ENCODE measurements around the gene GALNT10.

The GALNT10 gene

GRCh38 chr5:154331924-154332323 is 141.4 kb downstream of the GALNT10 start:
- Histone ChIP-seq H3K4me3 (ENCODE audit: low read length) (no peak overlapping the region), H3K36me3 (ENCODE audit: control insufficient read depth, insufficient read depth, low read length) (peaks cover 5% of the 10 kb centered on the region), H3K4me1 (ENCODE audit: control insufficient read depth, insufficient read depth, low read length) (no peaks in the 10 kb centered on the region), H3K27me3 (ENCODE audit: control insufficient read depth, insufficient read depth, low read length) (no peaks in the 10 kb centered on the region), H3K9ac (ENCODE audit: low read length) (no peak overlapping the region), H3K27ac (ENCODE audit: low read depth, low read length) (no peak overlapping the region)

- Histone ChIP-seq H3K4me3 (ENCODE audit: low read length) (no peak overlapping the region), H3K4me1 (ENCODE audit: control insufficient read depth, insufficient read depth, low read length) (no peaks in the 10 kb centered on the region), H3K27ac (ENCODE audit: low read depth, low read length) (no peak overlapping the region), H3K9ac (ENCODE audit: low read length) (no peak overlapping the region), H3K36me3 (ENCODE audit: control insufficient read depth, insufficient read depth, low read length) (peaks cover 5% of the 10 kb centered on the region), H3K27me3 (ENCODE audit: control insufficient read depth, insufficient read depth, low read length) (no peaks in the 10 kb centered on the region)
Measured at GRCh38 chr5:154332451-154332850, 141.9 kb downstream of the GALNT10 start.

- H3K36me3 ChIP-seq (ENCODE audit: control insufficient read depth, insufficient read depth, low read length): peaks cover 5% of the 10 kb centered on the region
- no peak overlapping the region for H3K9ac ChIP-seq (ENCODE audit: low read length)
- H3K4me1 ChIP-seq (ENCODE audit: control insufficient read depth, insufficient read depth, low read length): no peaks in the 10 kb centered on the region
- H3K4me3 ChIP-seq (ENCODE audit: low read length): no peak overlapping the region
- no peak overlapping the region for H3K27ac ChIP-seq (ENCODE audit: low read depth, low read length)
- no peaks in the 10 kb centered on the region for H3K27me3 ChIP-seq (ENCODE audit: control insufficient read depth, insufficient read depth, low read length)
Measured at GRCh38 chr5:154333016-154333415, 142.5 kb downstream of the GALNT10 start.

GRCh38 chr5:154334406-154335064 is 144.0 kb downstream of the GALNT10 start:
- no peaks in the 10 kb centered on the region for H3K27me3 ChIP-seq (ENCODE audit: control insufficient read depth, insufficient read depth, low read length)
- no peaks in the 10 kb centered on the region for H3K4me1 ChIP-seq (ENCODE audit: control insufficient read depth, insufficient read depth, low read length)
- no peak overlapping the region for H3K9ac ChIP-seq (ENCODE audit: low read length)
- peaks cover 5% of the 10 kb centered on the region for H3K36me3 ChIP-seq (ENCODE audit: control insufficient read depth, insufficient read depth, low read length)
- H3K27ac ChIP-seq (ENCODE audit: low read depth, low read length): no peak overlapping the region
- no peak overlapping the region for H3K4me3 ChIP-seq (ENCODE audit: low read length)

- H3K27me3 ChIP-seq (ENCODE audit: control insufficient read depth, insufficient read depth, low read length): no peaks in the 10 kb centered on the region
- no peak overlapping the region for H3K4me3 ChIP-seq (ENCODE audit: low read length)
- no peaks in the 10 kb centered on the region for H3K4me1 ChIP-seq (ENCODE audit: control insufficient read depth, insufficient read depth, low read length)
- peaks cover 5% of the 10 kb centered on the region for H3K36me3 ChIP-seq (ENCODE audit: control insufficient read depth, insufficient read depth, low read length)
- H3K27ac ChIP-seq (ENCODE audit: low read depth, low read length): no peak overlapping the region
- no peak overlapping the region for H3K9ac ChIP-seq (ENCODE audit: low read length)
Measured at GRCh38 chr5:154335065-154335448, 144.5 kb downstream of the GALNT10 start.

GRCh38 chr5:154341620-154342019 is 151.1 kb downstream of the GALNT10 start:
- H3K9ac ChIP-seq (ENCODE audit: low read length): no peak overlapping the region
- H3K27ac ChIP-seq (ENCODE audit: low read depth, low read length): no peak overlapping the region
- no peaks in the 10 kb centered on the region for H3K27me3 ChIP-seq (ENCODE audit: control insufficient read depth, insufficient read depth, low read length)
- no peaks in the 10 kb centered on the region for H3K36me3 ChIP-seq (ENCODE audit: control insufficient read depth, insufficient read depth, low read length)
- H3K4me1 ChIP-seq (ENCODE audit: control insufficient read depth, insufficient read depth, low read length): peaks cover 3% of the 10 kb centered on the region
- H3K4me3 ChIP-seq (ENCODE audit: low read length): no peak overlapping the region

GRCh38 chr5:154342211-154342610 is 151.7 kb downstream of the GALNT10 start:
- H3K27ac ChIP-seq (ENCODE audit: low read depth, low read length): no peak overlapping the region
- no peak overlapping the region for H3K9ac ChIP-seq (ENCODE audit: low read length)
- peaks cover 3% of the 10 kb centered on the region for H3K4me1 ChIP-seq (ENCODE audit: control insufficient read depth, insufficient read depth, low read length)
- H3K36me3 ChIP-seq (ENCODE audit: control insufficient read depth, insufficient read depth, low read length): no peaks in the 10 kb centered on the region
- no peak overlapping the region for H3K4me3 ChIP-seq (ENCODE audit: low read length)
- H3K27me3 ChIP-seq (ENCODE audit: control insufficient read depth, insufficient read depth, low read length): no peaks in the 10 kb centered on the region

- H3K4me1 ChIP-seq (ENCODE audit: control insufficient read depth, insufficient read depth, low read length): peaks cover 3% of the 10 kb centered on the region
- no peak overlapping the region for H3K4me3 ChIP-seq (ENCODE audit: low read length)
- H3K27me3 ChIP-seq (ENCODE audit: control insufficient read depth, insufficient read depth, low read length): no peaks in the 10 kb centered on the region
- H3K27ac ChIP-seq (ENCODE audit: low read depth, low read length): no peak overlapping the region
- no peaks in the 10 kb centered on the region for H3K36me3 ChIP-seq (ENCODE audit: control insufficient read depth, insufficient read depth, low read length)
- no peak overlapping the region for H3K9ac ChIP-seq (ENCODE audit: low read length)
Measured at GRCh38 chr5:154342963-154343362, 152.4 kb downstream of the GALNT10 start.

- Histone ChIP-seq H3K9ac (ENCODE audit: low read length) (no peak overlapping the region), H3K27ac (ENCODE audit: low read depth, low read length) (no peak overlapping the region), H3K4me1 (ENCODE audit: control insufficient read depth, insufficient read depth, low read length) (peaks cover 3% of the 10 kb centered on the region)
Measured at GRCh38 chr5:154344461-154344860, 153.9 kb downstream of the GALNT10 start.

GRCh38 chr5:154345255-154345952 is 154.9 kb downstream of the GALNT10 start:
- Histone ChIP-seq H3K27ac (ENCODE audit: low read depth, low read length) (no peak overlapping the region), H3K4me3 (ENCODE audit: low read length) (no peak overlapping the region), H3K27me3 (ENCODE audit: control insufficient read depth, insufficient read depth, low read length) (no peaks in the 10 kb centered on the region), H3K36me3 (ENCODE audit: control insufficient read depth, insufficient read depth, low read length) (no peaks in the 10 kb centered on the region), H3K9ac (ENCODE audit: low read length) (no peak overlapping the region), H3K4me1 (ENCODE audit: control insufficient read depth, insufficient read depth, low read length) (peaks cover 3% of the 10 kb centered on the region)

More at GRCh38 chr5:154344461-154344860, 153.9 kb downstream of the GALNT10 start:
- H3K27me3 ChIP-seq (ENCODE audit: control insufficient read depth, insufficient read depth, low read length): no peaks in the 10 kb centered on the region
- H3K4me3 ChIP-seq (ENCODE audit: low read length): no peak overlapping the region
- no peaks in the 10 kb centered on the region for H3K36me3 ChIP-seq (ENCODE audit: control insufficient read depth, insufficient read depth, low read length)

- Histone ChIP-seq H3K9ac (ENCODE audit: low read length) (no peak overlapping the region), H3K27me3 (ENCODE audit: control insufficient read depth, insufficient read depth, low read length) (no peaks in the 10 kb centered on the region), H3K27ac (ENCODE audit: low read depth, low read length) (no peak overlapping the region), H3K36me3 (ENCODE audit: control insufficient read depth, insufficient read depth, low read length) (no peaks in the 10 kb centered on the region), H3K4me3 (ENCODE audit: low read length) (no peak overlapping the region), H3K4me1 (ENCODE audit: control insufficient read depth, insufficient read depth, low read length) (peaks cover 3% of the 10 kb centered on the region)
Measured at GRCh38 chr5:154346427-154346826, 155.9 kb downstream of the GALNT10 start.

GRCh38 chr5:154349626-154350264 is 159.2 kb downstream of the GALNT10 start:
- Histone ChIP-seq H3K4me3 (ENCODE audit: low read length) (no peak overlapping the region), H3K4me1 (ENCODE audit: control insufficient read depth, insufficient read depth, low read length) (peaks cover 3% of the 10 kb centered on the region), H3K9ac (ENCODE audit: low read length) (no peak overlapping the region)

More at GRCh38 chr5:154349626-154350264, 159.2 kb downstream of the GALNT10 start:
- Histone ChIP-seq H3K36me3 (ENCODE audit: control insufficient read depth, insufficient read depth, low read length) (no peaks in the 10 kb centered on the region), H3K27me3 (ENCODE audit: control insufficient read depth, insufficient read depth, low read length) (no peaks in the 10 kb centered on the region), H3K27ac (ENCODE audit: low read depth, low read length) (no peak overlapping the region)
